ENCODE results near the gene ZNF581. TPM values are rescaled to one million over a fixed set of nuclear protein-coding genes. Genes with fewer than 3 reads are reported as not detected.
A peak's percentile ranks its signal among the peaks of the same experiment; 100 is the strongest.

The ZNF581 gene
- total RNA-seq, 2 donors from 2014 or later: 16.0 to 20.3 TPM

- Histone ChIP-seq H3K27ac (peak overlapping the region; percentile 80), H3K4me3 (peak overlapping the region; percentile 94), H3K27me3 (no peaks in the 10 kb centered on the region), H3K9ac (ENCODE audit: low read depth in 2 of 2, low read length in 2 of 2) (peak overlapping the region; percentile 100), H3K36me3 (no peaks in the 10 kb centered on the region), H3K4me1 (peaks cover 20% of the 10 kb centered on the region), H3K9me3 (no peaks in the 10 kb centered on the region)
- intact Hi-C loops (cut with DNase I): no loop called here
- TF ChIP-seq, protein P1, sequence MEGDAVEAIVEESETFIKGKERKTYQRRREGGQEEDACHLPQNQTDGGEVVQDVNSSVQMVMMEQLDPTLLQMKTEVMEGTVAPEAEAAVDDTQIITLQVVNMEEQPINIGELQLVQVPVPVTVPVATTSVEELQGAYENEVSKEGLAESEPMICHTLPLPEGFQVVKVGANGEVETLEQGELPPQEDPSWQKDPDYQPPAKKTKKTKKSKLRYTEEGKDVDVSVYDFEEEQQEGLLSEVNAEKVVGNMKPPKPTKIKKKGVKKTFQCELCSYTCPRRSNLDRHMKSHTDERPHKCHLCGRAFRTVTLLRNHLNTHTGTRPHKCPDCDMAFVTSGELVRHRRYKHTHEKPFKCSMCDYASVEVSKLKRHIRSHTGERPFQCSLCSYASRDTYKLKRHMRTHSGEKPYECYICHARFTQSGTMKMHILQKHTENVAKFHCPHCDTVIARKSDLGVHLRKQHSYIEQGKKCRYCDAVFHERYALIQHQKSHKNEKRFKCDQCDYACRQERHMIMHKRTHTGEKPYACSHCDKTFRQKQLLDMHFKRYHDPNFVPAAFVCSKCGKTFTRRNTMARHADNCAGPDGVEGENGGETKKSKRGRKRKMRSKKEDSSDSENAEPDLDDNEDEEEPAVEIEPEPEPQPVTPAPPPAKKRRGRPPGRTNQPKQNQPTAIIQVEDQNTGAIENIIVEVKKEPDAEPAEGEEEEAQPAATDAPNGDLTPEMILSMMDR (IDR thresholded peaks at IDR 0.05): no peak
- no peak for DNase-seq
These were observed 7.5 kb upstream of the ZNF581 start for GRCh38 chr19:55635856-55636440.

DNA sequence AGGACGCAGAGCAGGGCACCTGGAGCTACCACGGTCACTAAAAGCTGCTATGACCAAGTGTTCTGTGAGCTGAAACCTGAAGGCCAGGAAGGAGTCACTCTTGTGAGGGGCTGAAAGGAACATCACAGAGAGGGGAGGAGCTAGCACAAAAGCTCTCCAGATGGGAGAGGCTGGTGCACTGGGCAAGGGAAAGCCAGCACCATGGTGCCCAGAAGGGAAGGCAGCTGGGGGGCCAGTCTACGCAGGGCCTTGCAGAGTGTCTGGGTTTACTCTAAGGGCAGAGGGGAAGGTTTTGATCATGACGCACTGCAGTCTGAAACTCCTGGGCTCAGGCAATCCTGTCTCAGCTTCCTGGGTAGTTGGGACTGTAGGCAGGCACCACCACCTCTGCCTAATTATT is 6.7 kb upstream of the ZNF581 start:
- TF ChIP-seq, protein P1 (IDR thresholded peaks at IDR 0.05): no peak
- no peak overlapping the region for H3K4me3 ChIP-seq
- no peaks in the 10 kb centered on the region for H3K36me3 ChIP-seq
- peaks cover 20% of the 10 kb centered on the region for H3K4me1 ChIP-seq
- no peak for DNase-seq
- no peaks in the 10 kb centered on the region for H3K27me3 ChIP-seq
- intact Hi-C loops (cut with DNase I): no loop called here
- H3K9ac ChIP-seq (ENCODE audit: low read depth in 2 of 2, low read length in 2 of 2): peak overlapping the region in 1 of 2 donors; percentile 9
- no peak overlapping the region for H3K27ac ChIP-seq
- H3K9me3 ChIP-seq: no peaks in the 10 kb centered on the region

- H3K36me3 ChIP-seq: no peaks in the 10 kb centered on the region
- no peaks in the 10 kb centered on the region for H3K9me3 ChIP-seq
- no peak overlapping the region for H3K9ac ChIP-seq (ENCODE audit: low read depth in 2 of 2, low read length in 2 of 2)
- no peak overlapping the region for H3K27ac ChIP-seq
- no peak for DNase-seq
- H3K27me3 ChIP-seq: no peaks in the 10 kb centered on the region
- intact Hi-C loops (cut with DNase I): no loop called here
- TF ChIP-seq, protein P1 (IDR thresholded peaks at IDR 0.05): no peak
- no peak overlapping the region for H3K4me3 ChIP-seq
- peaks cover 27% of the 10 kb centered on the region for H3K4me1 ChIP-seq
These were observed 5.9 kb upstream of the ZNF581 start for GRCh38 chr19:55637534-55637933.

DNA sequence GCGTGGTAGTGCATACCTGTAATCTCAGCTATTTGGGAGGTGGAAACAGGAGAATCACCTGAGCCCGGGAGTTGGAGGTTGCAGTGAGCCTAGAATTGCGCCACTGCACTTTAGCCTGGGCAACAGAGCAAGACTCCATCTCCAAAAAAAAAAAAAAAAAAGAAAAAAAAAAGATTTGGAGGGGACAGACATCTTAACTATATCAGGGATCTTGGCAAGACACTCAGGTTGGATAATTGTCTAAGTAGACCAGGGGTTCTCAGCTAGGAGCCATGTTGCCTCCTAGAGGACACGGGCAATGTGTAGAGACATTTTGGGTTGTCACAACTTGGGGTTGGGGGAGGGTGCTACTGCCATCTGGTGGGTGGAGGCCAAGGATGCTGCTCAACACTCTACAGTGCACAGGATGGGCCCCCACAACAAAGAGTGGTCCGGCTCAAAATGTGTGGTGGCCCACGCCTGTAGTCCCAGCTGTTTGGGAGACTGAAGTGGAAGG is 4.5 kb upstream of the ZNF581 start:
- DNase-seq: no peak
- Histone ChIP-seq H3K4me3 (no peak overlapping the region), H3K4me1 (peaks cover 33% of the 10 kb centered on the region), H3K27ac (no peak overlapping the region), H3K9ac (ENCODE audit: low read depth in 2 of 2, low read length in 2 of 2) (no peak overlapping the region), H3K27me3 (no peaks in the 10 kb centered on the region), H3K36me3 (no peaks in the 10 kb centered on the region), H3K9me3 (no peaks in the 10 kb centered on the region)
- TF ChIP-seq, protein P1 (IDR thresholded peaks at IDR 0.05): no peak
- intact Hi-C loops (cut with DNase I): no loop called here

DNA sequence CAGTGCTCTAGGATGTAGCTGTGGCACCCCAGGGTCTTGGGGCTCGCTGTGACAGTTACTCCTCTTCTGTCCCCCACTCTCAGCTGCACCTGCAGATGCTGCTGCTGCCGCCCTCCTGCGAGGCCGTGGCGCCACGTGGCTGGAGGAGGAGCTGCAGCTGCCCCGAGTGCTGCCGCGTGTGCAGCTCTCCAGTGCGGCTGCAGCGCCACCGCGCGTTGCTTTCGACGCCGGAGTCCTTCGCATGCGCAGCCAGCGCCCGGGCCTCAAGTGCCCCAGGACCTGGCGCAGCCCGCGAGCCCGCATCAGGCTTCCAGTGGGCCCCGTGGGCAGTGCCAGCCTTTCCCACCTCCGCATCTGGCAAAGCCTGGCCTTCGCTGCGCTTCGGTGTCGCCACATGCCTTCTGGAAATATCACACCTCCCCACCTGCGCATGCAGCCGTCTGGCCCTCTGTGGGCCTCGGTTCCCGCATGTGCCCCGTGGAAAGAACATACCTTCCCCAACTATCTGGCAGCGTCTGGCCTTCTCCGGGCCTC is 3.3 kb upstream of the ZNF581 start:
- Histone ChIP-seq H3K4me1 (peaks cover 41% of the 10 kb centered on the region), H3K36me3 (no peaks in the 10 kb centered on the region), H3K9me3 (no peaks in the 10 kb centered on the region), H3K27ac (peak overlapping the region; percentile 82), H3K4me3 (peak overlapping the region; percentile 81), H3K27me3 (no peaks in the 10 kb centered on the region), H3K9ac (ENCODE audit: low read depth in 2 of 2, low read length in 2 of 2) (peak overlapping the region; percentile 66 to 74)
- intact Hi-C loops (cut with DNase I): no loop called here
- peak; percentile 60 for DNase-seq
- TF ChIP-seq, protein P1 (IDR thresholded peaks at IDR 0.05): no peak
